Activated CD4-positive, alpha-beta T cell treated with anti-CD3 and anti-CD28 coated beads for 36 hours (primary cell): ENCODE data around the gene EXOSC9. TPM values are rescaled to one million over a fixed set of nuclear protein-coding genes. Genes with fewer than 3 reads are reported as not detected.

ENCODE experiments used
- total RNA-seq, 2 experiments: library from RNA; stranded (reverse); gene quantifications; one replicate each; pipeline ENCODE4 v1.2.3, GENCODE V29; 2021

The EXOSC9 gene
- total RNA-seq, 2 experiments from 2014 or later, result 85.4 to 94.5 TPM

Other genes starting within 250 kb of the EXOSC9 start
- gene ANXA5, start 104.3 kb upstream of the EXOSC9 start, total RNA-seq, result 100 to 1,000 TPM; 105 to 117 TPM
- not detected for gene SMIM43, start 36.2 kb upstream of the EXOSC9 start, total RNA-seq
- 100 to 1,000 TPM; 113 to 118 TPM for gene CCNA2, start 22.6 kb downstream of the EXOSC9 start, total RNA-seq
- 10 to 100 TPM; 15.0 to 16.3 TPM for gene BBS7, start 69.2 kb downstream of the EXOSC9 start, total RNA-seq
- 1 to 10 TPM in 1 of 2 experiments, under 1 TPM in 1; 0.95 to 1.1 TPM for gene TRPC3, start 150.7 kb downstream of the EXOSC9 start, total RNA-seq